Coronary artery (tissue), 2 donors: Measurements from ENCODE around the gene GALK1.

ENCODE experiments used
- DNase-seq: peaks from one replicate; pipeline ENCODE4 v3.0.0-alpha.2; 2017; ENCODE audit warnings: low spot score
- H3K27ac ChIP-seq, 2 donors: fragments of 200-600 bp; sonication (generic); one replicate each; pipeline ENCODE4 v1.5.1; 2016 to 2019
- H3K4me3 ChIP-seq: fragments of 200-600 bp; sonication (generic); 2 replicates; pipeline ENCODE4 v1.5.1; 2016; ENCODE audit warnings: mild to moderate bottlenecking, moderate library complexity
- CTCF ChIP-seq: fragments of 200-600 bp; sonication (generic); IDR thresholded peaks from one replicate; pipeline ENCODE4 v1.5.1; 2019; ENCODE audit warnings: antibody characterized with exemption

The GALK1 gene

GRCh38 chr17:75754378-75755204, 10.4 kb downstream of the GALK1 start:
- DNase-seq, result no peak
- Histone ChIP-seq H3K27ac (no peak overlapping the region), H3K4me3 (peak overlapping the region; percentile 71)

GRCh38 chr17:75753514-75754377, 11.2 kb downstream of the GALK1 start:
- Histone ChIP-seq H3K4me3 (peak overlapping the region; percentile 71), H3K27ac (peak overlapping the region in 1 of 2 donors; percentile 50)
- TF ChIP-seq CTCF, result peak; percentile 61
- no peak for DNase-seq

More at GRCh38 chr17:75754378-75755204, 10.4 kb downstream of the GALK1 start:
- TF ChIP-seq CTCF, result no peak

GRCh38 chr17:75752802-75753513, 12.0 kb downstream of the GALK1 start:
- H3K27ac ChIP-seq, result no peak overlapping the region
- no peak for DNase-seq
- peak overlapping the region; percentile 71 for H3K4me3 ChIP-seq
- TF ChIP-seq CTCF, result no peak

- TF ChIP-seq CTCF, result no peak
- Histone ChIP-seq H3K4me3 (no peak overlapping the region), H3K27ac (no peak overlapping the region)
- no peak for DNase-seq
Measured at GRCh38 chr17:75752405-75752709, 12.6 kb downstream of the GALK1 start.

GRCh38 chr17:75751676-75752404, 13.2 kb downstream of the GALK1 start:
- Histone ChIP-seq H3K27ac (no peak overlapping the region), H3K4me3 (no peak overlapping the region)

More at GRCh38 chr17:75751676-75752404, 13.2 kb downstream of the GALK1 start:
- no peak for DNase-seq
- no peak for TF ChIP-seq CTCF
